ACHN (cell line): ENCODE data around the gene ARMC2.
A peak's percentile ranks its signal among the peaks of the same experiment; 100 is the strongest.

ENCODE experiments used
- DNase-seq: peaks from one replicate; pipeline ENCODE4 v3.0.0-alpha.2; 2015
- in situ Hi-C: cut with HindIII; loops from 2 replicates; pipeline ENCODE4 v1.10.0; 2017; ENCODE audit warnings: low sequenced_read_pairs, low pct_ligation_motif_present, low pct_unique_long_range_greater_than_20kb

The ARMC2 gene

DNA sequence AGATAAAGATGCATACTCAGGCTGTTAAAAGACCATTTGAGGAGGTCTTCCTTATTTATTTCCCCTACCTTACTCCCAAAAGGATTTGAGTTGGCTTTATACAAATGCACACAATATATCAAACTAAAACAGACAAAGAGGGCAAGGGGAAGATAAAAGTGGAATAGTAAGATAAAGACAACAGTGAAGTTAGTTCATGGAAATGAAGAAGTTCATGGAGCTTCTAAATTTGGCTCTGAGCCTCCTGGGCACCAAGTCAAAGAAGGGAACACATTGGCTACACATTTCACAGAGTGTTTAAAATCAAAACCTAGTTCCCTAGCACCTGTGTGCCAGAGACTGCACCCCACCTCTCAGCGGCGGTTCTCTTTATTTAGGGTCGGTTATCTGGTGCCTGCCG is 25.8 kb upstream of the ARMC2 start:
- no peak for DNase-seq
- in situ Hi-C loops = no loop called here

DNA sequence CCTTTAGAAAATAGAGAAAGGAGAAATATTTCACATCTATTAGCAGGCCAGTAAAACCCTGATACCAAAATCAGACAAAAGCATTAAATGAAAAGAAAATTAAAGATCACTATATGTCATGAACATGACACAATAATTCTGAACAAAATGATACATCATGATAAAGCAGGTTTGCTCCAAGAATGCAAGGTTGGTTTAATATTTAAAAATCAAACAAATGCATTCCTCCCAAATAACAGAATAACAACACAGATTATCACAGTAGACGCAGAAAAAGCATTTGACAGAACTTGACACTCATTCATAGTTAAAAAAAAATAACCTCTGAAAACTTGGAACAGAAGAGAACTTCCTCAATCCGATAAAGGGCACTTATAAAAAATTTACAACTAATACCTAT is 22.9 kb upstream of the ARMC2 start:
- in situ Hi-C loops = no loop called here

DNA sequence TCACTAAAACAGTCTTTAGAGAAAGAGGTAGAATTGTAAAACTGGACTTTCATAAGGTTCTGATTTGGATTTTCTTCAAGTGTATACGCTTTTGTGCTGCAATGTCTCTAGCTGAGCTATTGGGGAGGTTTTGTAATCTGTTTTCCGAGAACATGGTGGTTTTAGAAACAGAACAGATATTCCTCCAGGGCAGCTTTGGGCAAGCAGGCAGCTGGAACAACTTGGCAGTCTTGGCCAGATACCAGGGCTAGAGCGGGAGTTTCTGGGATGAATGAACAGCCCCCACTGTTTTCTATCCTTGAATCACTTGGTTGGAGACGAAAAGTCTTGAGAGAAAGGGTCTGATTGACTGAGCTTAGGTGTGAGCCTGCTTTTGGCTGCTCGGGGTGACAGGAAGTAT is 17.1 kb upstream of the ARMC2 start:
- no peak for DNase-seq
- in situ Hi-C loops = no loop called here

More for the DNA sequence above, 22.9 kb upstream of the ARMC2 start:
- DNase-seq = no peak

DNA sequence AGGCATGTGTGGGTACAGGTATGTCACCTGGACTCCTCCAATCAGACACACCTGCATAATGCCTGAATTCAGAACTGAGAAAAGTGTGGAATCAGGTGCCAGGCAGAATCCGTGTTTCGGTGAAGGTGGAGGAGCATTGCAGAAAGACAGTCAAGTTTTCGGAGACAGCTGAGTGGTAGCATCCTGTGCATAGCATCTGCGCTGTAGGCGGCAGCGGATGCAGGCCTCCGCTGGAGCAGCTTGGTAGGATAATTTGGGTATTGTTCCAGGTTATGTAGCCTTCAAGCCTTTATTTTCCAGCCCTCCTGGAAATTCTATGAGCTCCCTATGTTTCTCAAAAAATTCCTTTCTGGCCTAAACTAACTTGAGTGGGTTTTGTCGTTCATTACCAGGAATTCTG is 15.5 kb upstream of the ARMC2 start:
- in situ Hi-C loops = no loop called here
- no peak for DNase-seq

DNA sequence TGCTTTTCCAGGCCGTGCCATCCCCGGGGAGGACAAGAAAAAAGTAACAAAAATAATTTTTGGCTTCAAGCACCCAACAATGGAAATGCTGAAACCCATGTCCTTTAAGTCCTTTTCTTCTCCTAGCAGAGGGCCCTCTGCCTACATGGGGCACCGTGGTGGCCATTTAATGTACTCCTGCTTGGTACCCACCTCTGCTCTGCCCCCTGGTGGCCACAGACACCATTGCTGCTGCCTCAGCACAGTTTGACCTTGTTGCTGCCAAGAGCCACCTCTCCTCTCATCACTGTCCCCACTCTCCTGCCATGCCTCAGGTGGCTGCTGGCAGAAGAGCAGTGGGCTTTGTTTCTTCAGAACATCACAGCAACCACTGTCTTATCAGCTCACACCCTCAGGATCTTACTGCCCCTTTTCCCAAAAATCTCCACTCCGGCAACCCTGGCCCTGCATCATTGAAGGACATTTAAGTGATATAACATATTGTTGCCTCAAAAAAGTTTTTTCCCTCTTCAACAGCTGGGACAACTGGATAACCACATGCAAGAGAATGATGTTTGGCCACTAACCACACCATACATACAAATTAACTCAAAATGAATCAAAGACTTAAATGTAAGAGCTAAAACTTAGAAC is 12.9 kb upstream of the ARMC2 start:
- peak; percentile 74 for DNase-seq
- in situ Hi-C loops = no loop called here

DNA sequence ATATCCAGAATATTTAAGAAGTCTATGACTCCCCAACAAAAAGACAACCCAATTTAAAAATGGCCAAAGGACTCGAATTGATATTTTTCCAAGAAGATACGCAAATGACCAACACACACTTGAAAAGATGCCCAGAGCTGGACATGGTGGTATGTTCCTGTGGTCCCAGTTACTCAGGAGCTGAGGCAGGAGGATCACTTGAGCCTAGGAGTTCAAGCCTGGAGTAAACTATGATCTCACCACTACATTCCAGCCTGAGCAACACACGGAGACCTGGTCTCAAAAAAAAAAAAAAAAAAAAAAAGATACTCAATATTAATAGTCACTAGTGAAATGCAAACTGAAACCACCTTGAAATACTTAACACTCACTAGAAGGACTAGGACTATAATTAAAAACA is 12.2 kb upstream of the ARMC2 start:
- DNase-seq = no peak
- in situ Hi-C loops = no loop called here

DNA sequence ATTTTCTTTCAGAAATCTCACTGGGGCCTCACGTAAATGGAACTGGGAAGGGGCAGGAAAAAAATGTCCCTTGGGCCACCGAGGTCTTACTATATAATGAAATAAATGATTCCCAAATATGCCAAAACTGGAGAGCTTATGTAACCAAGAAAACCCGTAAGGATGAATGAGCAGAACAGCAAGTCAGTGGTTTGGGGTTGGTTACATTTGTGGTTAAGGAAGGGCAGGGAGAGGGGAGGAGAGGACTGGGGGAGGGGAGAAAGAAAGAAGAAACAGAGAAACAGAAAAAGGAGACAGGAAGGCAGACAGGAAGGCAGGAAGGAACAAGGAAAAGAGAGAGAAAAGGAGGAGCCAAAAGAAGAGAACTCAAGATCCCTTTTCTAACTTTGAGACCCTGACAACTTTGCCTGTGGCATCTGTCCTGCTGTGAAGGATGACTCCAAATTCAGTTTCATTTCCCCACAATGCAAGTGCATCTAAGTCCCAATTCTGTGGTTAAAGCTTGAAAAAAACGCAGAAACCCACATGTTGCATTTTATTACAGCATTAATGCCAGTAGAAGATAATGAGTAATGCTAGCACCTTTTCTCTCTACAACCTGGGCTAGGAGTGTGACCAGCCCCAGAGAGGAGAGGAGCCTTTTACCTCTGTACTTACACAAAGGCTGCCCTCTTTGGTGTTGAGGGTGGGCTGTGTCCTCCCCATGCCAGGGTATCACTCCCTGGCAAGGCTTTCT is 10.8 kb upstream of the ARMC2 start:
- in situ Hi-C loops = no loop called here
- DNase-seq = no peak

DNA sequence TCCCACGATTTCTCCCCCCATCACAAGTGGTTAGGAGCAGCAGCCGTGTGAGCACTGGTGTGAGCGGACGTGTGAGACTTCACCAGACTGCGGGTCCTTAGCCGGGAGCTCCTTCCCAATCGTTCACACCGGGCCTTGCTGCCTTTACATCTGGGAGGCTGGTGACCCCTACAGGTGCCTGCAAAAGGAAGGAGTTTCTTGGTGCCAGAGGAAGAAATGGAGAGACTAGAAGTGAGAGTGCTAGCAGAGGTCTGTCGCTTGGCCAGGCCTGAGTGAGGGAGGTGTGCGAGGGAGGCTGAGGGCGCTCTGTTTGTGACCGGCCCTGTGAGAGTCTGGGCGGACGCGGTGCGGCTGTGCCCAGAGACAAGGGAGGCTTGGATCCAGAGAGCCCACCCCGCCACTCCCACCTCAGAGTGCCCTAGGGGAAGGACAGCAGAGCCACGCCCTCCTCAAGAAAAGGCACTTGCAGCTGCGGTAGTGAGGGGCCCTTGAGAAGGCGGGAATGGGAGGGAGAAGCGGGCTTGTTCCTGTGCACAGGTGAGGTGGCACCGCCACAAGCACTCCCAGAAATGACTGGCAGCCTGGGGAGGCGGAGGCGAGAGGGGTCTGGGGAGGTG is 10.0 kb upstream of the ARMC2 start:
- peak; percentile 19 for DNase-seq
- in situ Hi-C loops = no loop called here

DNA sequence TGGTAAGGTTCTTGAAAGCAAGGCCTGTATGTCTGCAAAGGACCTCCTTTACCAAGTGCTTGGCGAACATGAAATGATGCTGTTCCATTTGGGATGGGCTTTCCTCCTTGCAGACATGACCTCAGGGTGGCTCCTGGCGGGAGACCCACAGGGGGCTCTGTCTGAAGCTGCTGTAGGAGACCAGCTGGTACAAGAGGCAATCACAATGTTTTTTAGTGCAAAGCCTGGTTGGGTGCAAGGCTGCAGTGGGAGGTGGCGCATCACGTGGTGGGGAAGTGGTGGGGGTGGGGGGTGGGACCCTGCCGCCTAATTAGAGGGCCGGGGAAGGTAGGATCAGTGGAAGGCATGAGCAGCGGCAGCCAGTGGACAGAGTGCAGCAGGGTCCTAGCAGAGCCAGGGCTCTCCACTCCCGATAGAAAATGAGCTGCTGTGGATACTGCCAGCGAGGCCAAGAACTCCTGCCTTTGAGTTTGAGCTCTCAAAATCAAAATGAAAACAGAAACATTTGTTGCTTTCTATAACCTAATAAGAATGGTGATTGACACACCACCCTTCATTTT is 9.1 kb upstream of the ARMC2 start:
- in situ Hi-C loops = no loop called here
- no peak for DNase-seq

DNA sequence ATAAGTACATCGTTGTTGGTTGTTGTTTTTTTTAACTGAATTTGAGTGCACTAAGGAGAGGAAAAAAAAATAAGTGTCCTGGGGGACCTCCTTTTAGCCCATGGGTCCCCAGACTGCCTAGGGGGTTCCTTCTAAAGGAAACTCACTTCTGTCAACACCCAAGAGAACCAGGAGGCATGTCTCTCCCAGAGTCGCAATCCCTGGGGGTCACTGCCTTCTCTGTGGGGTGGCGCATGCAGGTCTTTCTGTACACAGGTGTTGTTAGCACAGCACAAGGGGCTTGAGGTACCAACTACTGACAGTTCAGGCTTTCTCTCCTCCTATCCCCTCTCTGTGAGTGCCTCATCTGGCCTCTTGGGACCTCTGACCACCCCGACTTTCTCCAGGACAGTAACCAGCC is 7.3 kb upstream of the ARMC2 start:
- in situ Hi-C loops = no loop called here

DNA sequence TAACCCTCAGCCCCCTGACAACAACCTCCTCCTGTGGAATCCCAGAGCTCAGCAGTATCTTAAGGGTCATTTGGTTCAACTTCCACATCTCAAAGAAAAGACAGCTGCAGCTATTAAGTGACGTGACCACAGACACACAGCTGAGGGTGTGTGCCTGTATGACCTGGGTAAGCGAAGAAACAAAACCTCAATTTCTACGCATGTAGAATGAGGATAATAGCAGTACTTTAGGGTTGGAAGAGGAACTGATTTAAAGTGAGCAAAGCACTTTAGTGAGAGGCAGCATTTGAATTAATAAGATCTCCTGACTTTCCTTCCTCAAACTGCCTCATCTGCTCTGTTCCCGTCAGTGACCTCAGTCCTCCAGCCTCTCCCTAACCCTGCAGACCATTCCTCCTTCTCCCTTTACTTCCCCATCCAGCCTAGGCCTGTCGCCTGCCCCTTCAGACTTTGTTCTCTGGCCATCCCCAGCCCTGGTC is 6.8 kb upstream of the ARMC2 start:
- in situ Hi-C loops = no loop called here
- no peak for DNase-seq

More for the DNA sequence above, 7.3 kb upstream of the ARMC2 start:
- DNase-seq = no peak

DNA sequence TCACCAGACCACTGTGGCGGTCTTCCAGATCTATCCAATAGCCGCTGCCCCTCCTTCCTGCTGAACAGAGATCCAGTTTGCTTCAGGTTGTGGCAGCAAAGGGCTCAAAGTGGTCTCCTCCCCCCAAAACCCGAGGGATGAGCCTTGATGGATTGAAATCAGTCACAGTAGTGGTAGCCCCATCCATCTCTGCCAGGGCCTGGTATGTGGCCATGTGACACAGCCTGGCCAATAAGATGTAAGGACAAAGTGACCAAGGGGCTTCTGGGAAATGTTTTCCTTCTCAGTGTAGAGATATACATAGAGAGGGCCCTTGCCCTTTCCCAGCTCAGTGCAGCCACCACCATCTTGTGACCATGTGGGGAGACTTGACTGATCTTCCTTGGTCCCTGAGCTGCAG is 4.1 kb upstream of the ARMC2 start:
- in situ Hi-C loops = no loop called here
- DNase-seq = no peak

DNA sequence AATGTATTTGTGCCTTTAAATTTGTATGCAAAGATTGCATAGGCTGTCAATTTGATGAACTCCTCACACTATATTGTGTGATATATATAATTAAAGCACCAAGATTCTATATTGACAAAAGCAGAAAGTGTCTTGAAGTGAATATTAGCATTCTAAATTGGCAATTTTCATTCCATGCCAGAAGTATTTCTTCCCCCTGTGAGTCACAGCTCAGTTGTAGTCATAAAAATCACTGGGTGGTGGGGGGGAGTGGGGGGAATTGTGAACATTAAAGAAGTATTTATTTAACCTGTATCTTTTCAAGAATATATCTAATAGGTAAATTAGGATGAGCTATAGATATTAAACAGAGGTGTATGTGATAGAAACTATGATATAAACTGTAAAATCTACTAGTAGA is 3.1 kb upstream of the ARMC2 start:
- no peak for DNase-seq
- in situ Hi-C loops = no loop called here

DNA sequence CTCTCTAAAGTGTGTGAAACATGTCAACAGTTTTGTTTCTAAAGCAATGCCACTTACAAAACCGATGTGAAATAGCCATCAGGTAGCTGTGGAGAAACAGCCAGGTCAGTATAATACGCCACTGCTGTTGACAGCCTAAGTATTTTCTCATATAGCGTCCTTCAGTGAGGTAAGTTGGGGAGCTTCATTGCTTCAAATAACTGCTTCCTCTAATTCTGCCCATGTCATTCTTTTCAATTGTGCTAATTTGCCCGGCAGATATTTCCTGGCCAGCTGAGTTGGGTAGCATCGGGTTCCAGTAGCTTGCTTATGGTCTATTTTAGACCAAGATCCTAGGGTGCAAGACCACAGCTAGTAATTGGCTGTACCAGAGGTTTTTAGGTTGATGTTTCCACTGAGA is 2.1 kb upstream of the ARMC2 start:
- in situ Hi-C loops = no loop called here
- no peak for DNase-seq

DNA sequence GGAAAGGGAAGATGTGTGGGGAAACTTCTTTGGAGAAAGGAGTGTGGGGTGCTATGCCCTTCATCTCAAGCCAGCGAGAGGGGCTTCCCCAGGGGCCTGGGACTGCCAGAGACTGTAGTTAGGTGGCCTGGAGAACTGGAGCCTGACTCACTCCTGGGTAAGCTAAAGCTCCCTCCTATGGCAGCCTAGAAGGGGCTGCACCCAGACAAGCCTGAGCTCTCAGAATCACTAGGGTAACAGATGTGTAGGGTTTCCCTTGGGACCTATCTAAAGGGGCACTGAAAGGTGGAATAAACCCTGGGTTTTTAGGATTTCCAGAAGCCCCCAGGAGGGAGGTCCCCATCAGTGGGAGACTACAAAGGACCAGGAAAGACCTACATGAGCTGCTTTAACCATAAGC is 1.6 kb upstream of the ARMC2 start:
- in situ Hi-C loops = no loop called here
- DNase-seq = no peak

DNA sequence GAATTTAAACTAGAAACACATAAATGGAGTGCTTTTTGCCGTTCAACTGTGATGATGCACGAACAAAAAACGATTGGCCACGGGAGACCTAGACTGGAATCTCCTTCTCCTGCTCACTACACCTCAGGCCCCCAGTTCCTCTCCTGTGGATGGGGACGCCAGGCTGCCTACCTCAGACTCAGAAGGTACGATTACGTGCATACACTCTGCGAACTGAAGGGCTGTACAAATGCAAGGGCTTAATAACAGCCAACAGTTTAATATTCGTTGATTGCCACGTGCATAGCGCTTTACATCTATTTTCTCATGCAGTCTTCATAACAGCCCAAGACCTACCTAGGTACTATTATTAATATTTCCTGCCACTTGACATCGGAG is 495 bp upstream of the ARMC2 start:
- DNase-seq = no peak
- in situ Hi-C loops = no loop called here

DNA sequence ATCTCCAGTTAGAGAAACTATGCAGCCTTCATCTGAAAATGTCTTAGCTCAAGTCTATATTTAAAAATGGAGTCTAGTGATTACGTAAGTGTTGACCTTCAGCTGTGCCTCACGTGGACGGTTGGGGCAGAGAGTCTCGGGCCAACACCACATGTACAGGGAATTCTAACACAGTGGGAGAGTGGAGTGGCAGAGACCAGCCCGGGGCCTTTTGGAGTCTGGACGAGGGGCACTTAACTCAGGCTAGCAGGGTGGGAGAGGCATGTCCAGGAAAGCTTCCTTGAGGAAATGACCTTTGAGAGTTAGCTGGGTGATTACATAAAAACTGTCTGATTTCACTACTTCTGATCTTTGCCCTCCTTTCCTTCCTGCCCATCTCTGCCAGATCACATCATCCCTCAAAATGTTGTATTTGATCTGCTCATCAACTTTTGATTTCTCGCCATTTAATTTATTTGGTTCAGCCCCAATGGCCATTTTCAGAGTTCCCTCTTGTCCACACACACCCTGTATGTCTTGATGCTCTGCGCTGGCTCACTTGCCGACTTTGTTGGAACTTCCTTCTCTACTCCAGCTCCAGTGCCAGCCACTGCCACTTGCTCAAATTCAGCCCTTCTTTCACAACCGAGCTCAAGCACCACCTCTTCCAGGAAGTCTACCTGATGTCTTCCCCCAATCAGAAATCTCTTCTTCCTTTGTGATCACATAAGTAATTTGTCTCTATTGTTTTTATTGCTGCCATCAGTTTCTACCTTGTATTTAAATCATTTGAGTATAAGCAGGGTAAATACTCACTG is 2.6 kb downstream of the ARMC2 start:
- in situ Hi-C loops = no loop called here
- DNase-seq = no peak

DNA sequence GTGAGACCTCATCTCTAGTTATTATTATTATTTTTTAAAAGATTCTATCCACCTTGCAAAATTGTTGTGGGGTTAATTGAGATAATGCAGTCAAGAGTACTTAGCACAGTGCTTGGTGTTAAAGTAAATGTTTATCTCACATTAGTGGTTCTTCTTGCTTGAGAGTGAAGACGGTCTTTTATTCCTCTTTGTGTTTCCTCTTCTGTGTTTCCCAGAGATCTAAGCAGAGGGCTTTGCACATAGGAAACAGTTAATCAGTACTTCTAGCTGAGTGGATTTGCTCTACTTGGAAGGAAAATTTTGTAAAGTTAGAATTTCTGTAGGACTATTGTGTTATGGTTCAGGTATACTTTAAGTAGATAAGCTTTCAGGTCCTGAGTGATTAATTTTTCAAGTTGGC is 3.5 kb downstream of the ARMC2 start:
- in situ Hi-C loops = no loop called here
- DNase-seq = no peak

DNA sequence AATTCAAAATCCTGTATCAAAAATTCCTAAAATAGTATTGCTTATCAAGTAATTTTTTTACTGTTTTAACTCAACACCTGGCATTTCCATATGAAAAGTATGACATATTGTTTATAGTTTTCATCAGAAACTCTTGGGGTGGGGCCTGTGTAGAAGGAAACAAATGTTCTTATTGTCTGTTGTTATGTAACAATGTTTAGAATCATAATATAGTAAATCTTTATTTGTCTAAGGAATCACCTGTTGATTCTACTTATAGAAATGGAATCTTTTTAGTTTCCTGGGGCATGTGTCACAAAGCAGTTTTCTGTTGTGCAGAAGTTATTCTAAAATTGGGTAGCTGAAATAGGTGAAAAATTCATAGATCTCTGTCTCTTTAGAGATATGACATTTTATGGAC is 4.9 kb downstream of the ARMC2 start:
- DNase-seq = no peak
- in situ Hi-C loops = no loop called here
